Tibial nerve (tissue), 3 donors: ENCODE results near the gene GRIN1.

Experiments used
- POLR2A ChIP-seq, 2 donors: fragments of 450-650 bp; IDR thresholded peaks; one replicate each; pipeline ENCODE4 v1.6.1; 2017; ENCODE audit warnings: antibody characterized with exemption in 2 of 2, mild to moderate bottlenecking in 2 of 2, moderate library complexity in 2 of 2
- TF ChIP-seq, protein P1 (sequence below), 5 experiments: fragments of 200-600 bp in 3 of 5; fragments of 450-650 bp in 2 of 5; sonication (generic) in 3 of 5; IDR thresholded peaks; one replicate each; pipeline ENCODE4 v1.5.1; 2016 to 2019; ENCODE audit warnings: antibody characterized with exemption in 5 of 5, mild to moderate bottlenecking in 3 of 5, moderate library complexity in 2 of 5

DNA sequence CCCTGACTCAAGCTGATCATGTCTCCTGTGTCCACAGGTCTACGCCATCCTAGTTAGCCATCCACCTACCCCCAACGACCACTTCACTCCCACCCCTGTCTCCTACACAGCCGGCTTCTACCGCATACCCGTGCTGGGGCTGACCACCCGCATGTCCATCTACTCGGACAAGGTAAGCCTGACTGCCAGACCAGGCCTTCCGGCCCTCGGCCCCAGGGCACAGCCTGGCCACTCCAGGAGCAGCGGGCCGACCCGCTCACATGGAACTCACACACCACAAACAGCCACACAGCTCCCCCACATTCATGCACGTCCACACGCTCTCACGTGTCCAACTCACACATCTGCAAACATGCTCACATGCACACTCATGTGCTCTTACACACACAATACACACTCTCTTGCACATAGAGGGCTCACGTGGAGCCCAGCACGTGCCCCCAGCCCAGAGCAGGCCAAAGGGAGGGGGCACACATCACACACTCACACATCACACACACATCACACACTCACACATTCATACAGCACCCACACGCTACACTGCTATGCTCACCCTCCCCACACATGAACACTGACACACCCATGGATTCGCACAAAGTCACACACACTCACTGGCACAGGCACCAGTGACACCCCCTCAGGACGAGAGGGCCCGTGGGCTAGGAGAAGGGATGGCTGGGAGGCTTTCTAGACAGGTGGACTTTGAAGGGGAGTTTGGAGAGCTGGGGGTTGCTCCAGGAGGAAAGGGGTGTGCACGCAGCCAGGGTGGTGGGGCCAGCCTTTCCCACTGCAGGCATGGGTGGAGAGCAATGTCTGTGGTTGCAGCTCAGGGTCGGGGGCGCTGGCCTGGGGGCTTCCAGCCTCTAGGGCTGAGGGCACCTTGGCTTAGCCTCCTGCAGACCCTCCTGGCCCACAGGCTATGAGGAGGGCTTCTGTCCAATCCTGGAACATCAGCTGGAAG is 3.3 kb downstream of the GRIN1 start:
- TF ChIP-seq, protein P1, sequence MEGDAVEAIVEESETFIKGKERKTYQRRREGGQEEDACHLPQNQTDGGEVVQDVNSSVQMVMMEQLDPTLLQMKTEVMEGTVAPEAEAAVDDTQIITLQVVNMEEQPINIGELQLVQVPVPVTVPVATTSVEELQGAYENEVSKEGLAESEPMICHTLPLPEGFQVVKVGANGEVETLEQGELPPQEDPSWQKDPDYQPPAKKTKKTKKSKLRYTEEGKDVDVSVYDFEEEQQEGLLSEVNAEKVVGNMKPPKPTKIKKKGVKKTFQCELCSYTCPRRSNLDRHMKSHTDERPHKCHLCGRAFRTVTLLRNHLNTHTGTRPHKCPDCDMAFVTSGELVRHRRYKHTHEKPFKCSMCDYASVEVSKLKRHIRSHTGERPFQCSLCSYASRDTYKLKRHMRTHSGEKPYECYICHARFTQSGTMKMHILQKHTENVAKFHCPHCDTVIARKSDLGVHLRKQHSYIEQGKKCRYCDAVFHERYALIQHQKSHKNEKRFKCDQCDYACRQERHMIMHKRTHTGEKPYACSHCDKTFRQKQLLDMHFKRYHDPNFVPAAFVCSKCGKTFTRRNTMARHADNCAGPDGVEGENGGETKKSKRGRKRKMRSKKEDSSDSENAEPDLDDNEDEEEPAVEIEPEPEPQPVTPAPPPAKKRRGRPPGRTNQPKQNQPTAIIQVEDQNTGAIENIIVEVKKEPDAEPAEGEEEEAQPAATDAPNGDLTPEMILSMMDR (IDR thresholded peaks at IDR 0.05): no peak
- TF ChIP-seq POLR2A (IDR thresholded peaks at IDR 0.05): no peak
